GM18502 (cell line): ENCODE data around the gene CCDC8.
"Not testable (repeated sequence)": the region's sequence is repeated elsewhere in the genome, so short reads cannot be mapped to it uniquely, and the experiment has no call there.

ENCODE experiments used
- ATAC-seq: cut with Tn5 transposase; IDR thresholded peaks from one replicate; pipeline ENCODE4 v1.9.1; 2021; ENCODE audit warnings: mild to moderate bottlenecking; ENCODE audit not compliant: unreplicated experiment, poor library complexity

Gene CCDC8

DNA sequence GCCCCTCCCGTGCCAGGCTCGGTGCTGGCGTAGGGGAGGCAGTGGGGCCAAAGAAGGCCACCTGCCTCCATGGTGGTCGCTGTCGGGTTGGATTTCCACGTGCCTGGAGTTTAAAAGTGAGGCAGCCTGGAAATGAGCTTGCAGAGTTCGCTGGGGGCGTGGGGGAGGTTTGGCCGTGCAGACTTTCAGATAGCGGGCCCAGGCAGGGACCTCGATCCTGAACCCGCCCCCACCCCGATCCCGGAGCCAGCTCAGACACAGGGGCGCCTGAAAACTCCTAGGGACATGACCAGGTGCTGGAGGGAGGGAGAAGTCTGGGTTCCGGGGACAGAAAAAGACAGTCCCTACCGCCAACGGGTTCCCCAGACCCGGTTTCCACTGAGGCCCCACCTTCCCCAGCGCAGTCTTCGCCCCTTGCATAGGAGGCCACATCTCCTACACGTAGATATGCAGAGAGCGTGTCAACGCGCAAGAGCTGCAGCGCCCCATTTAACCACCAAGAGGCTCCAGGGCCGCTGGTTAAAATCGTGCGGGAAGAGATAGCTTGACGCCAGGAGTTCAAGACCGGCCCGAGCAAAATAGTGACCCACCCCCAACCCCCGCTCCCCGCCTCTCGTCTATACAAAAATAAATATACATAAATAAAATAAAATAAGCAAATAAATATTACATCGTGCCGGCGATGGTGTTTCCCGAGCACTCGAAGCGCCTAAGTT lies 8.5 kb downstream of the CCDC8 start:
- no peak for ATAC-seq

DNA sequence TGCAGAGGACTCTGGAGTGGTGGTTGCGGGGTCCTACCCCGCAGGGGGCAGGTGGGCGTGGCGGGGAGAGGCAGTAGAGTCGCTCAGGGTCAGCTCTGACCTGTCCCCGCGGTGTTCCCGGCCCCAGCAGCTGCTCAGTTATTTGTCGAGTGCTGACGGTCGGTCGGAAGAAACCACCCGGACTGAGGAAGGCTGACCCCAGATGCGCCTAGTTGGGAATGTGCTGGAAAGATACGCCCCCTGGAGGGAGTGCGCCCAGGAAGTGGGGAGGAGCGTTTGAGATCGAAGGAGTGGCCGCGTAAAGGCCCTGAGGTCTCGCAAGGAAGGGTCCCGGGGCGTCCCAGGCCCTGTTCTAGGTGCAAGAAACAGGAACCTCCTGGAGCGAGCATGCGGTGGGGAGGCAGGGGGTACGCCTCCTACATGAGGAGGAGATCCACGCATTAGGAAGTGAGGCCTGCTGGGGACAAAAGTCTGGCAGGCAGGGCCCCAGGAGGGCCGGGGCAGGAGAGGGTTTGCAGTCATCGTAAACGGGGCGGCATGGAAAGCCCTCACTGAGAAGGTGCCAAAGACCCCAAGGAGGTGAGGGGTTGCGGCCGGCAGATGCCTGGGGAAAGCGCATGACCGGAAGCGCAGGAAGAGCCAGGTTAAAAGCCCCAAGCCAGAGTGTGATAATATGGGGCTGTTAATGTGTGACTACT lies 9.2 kb downstream of the CCDC8 start:
- no peak for ATAC-seq

DNA sequence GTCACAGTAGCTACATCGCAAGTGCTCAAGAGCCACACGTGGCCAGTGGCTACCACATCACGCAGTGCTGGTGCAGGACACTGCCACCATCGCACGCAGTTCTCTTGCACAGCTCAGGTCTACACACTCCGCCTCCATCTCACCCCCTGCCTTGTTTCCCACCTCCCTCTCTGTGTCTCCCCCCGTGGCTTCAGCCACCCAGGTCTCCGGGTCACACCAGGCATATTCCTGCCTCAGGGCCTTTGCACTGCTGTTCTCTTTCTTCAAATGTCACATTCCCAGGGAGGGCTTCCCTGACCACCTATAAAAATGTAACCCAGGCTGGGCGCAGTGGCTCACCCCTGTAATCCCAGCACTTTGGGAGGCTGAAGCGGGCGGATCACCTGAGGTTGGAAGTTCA lies 10.6 kb downstream of the CCDC8 start:
- no peak for ATAC-seq

DNA sequence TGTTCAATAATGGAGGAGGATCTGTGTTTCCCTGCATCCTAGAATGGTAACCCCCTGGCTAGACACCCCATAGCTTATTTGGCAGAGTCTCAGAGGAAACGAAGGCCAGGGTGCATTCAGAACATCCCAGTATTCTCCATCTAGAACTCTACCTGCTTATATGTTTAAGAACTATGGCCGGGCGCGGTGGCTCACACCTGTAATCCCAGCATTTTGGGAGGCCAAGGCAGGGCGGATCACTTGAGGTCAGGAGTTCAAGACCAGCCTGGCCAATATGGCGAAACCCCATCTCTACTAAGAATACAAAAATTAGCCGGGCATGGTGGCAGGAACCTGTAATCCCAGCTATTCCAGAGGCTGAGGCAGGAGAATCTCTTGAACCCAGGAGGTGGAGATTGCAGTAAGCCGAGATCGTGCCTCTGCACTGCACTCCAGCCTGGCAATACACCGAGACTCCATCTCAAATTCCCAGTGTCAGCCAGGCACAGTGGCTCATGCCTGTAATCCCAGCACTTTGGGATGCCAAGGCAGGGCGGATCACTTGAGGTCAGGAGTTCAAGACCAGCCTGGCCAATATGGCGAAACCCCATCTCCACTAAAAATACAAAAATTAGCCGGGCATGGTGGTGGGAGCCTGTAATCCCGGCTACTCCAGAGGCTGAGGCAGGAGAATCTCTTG lies 15.4 kb downstream of the CCDC8 start:
- not testable (repeated sequence) for ATAC-seq

DNA sequence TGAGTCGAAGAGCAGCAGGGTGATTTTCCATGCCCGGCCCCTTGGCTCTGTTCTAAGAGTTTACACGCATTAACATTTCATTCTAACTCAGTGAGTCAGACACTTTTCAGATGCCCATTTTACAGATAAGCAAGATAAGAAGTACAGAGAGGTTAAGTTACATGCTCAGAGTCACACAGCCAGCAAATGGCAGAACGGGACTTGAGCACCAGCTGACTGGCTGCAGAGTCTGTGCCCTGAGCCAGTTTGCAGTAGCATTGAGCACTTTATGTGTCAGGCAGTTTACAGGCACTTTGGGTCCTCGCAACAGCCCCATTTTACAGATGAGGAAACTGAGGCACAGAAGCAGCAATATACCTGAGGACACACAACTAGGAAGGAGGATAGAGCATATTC lies 19.0 kb downstream of the CCDC8 start:
- no peak for ATAC-seq

DNA sequence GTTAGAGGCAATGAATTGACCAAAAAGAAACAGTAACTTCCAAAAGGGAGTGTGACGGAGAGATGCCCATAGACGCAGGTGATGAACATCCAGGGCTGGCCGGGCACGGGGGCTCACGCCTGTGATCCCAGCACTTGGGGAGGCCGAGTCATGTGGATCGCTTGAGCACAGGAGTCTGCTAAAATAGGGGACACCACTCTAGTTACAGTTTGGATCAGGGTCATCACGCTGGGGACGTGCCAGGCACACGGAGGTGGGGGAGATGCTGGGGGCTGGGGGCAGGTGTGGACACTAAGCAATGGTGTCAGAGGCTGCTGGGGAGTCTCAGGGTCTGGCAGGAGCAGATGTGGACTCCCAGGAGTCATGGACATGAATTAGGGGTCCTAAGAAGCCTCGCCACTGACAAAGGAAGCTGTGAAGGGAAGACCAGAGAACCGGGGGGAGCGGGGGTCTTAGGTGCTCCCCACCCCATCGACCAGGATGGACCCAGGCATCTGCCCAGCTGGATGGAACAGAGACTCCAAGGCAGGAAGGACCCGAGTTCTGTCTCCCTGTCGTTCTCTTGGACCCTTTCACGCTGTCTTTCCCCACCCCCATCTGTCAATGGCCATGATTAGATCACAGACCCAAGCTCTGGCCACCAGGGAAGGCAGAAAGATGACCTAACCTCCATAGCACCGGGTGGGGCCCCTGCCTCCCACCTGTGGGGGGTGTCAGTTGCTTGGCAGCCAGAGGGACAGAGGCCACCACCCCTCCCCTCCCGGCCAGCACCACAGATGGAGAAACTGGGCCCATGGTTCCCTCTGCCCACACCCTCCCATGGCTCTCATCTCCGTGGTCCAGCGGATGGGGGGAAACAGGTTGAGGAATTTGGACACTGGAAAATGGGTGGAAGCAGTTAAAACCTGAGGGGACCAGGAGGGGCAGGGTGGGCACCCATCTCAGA lies 19.6 kb downstream of the CCDC8 start:
- no peak for ATAC-seq

DNA sequence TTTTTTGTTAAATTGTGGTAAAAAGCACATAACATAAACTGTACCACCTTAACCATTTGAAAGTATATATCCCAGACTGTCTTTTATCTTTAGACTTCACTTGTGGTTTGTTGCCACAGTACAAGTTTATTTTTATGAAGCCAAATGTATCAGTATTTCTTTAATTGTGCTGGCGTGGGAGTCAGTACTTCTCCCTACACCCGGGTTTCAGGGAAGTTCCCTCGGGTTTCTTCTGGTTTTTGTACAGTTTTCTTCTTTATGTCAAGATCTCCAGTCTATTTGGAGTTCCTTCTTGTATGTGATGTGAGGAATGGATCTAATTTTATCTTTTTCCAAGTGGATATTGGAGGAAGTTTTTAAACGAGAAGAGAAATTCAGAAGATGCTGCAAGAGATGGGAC lies 20.5 kb downstream of the CCDC8 start:
- no peak for ATAC-seq

DNA sequence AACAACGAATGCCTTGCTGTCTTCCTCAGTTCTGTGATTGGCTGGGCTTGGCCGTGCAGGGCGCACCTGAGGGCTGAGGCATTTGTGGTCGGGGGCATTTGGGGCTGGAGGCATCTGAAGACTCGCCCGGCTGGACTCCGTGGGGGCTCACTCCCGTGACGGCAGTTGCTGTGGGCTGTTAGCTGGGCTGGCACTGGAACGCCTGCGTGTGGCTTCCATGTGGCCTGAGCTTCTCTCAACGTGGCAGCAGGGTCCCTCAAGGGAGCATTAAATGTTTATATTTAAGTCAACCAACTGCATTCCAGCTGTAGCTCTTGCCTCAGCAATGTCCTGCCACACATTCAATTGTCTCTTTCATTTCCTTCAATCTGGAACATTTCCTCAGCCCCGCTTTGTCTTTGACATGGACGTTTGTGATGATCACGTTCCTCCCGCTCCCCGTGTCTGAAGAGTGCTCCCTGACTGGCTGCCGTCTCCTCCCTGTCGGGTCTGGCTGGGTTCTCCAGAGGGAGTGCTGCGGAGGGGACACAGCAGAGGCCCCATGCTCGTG lies 21.0 kb downstream of the CCDC8 start:
- ATAC-seq: no peak

DNA sequence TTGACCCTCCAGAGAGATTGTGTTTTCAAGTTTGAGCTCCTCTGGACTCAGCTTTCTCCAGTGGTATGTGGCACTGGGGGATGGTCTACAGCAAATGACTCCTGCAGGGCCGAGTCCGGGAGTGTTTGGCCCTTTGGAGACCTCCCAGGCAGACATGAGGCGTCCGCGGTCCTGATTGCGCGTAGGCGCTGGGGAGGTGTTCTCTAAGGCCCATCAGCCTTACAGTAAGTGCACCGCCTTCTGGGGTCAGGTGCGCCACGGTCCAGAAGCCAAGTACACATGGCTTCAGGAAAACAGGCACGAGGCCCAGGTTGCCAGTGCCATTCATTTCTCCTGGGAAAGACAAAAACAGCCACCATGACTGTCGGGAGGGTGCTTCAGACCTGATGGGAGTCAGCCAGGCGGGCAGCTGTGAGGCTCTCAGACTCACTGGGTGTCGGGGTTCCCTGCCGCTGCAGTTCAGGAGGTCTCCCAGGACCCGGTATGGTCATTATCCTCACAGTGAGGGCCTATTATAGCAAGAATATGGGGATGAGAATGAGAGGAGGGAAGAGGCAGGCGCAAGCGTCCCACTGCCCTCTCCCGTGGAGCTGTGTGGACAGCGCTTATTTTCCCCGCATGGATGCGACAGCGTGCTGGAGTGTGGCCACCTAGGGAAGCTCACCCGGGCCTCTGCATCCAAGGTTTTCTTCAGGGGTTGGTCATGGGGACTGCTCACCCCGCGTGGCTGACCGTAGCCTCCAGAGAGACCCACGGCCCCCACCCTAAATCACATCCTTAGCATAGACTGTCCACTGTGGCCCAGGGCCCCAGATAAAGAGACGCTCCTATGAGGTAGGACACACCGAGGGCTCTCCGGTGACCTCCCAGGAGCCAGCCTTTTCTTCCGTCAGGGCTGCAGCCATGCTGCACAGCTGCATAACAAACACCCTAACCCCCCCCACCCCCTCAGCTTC lies 21.8 kb downstream of the CCDC8 start:
- no peak for ATAC-seq

DNA sequence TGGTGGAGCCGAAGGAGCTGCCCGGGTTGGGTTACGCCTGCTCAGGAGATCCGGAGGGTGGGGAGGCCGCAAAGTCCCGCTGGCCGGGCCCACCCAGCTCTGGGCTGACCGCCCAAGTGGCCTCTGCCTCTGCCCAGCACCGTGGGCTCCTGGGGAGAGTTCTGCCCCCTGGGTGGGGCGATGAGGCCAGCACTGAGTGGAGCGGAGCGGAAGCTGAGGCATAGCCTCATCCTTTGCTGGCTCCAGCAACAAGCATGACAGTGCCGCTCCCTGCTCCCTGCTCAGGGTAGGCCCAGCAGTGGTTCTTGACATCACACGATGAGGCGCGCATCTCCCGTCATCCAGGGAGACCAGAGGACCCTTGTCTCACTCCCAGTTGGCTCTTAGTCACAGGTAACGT lies 22.5 kb downstream of the CCDC8 start:
- no peak for ATAC-seq

DNA sequence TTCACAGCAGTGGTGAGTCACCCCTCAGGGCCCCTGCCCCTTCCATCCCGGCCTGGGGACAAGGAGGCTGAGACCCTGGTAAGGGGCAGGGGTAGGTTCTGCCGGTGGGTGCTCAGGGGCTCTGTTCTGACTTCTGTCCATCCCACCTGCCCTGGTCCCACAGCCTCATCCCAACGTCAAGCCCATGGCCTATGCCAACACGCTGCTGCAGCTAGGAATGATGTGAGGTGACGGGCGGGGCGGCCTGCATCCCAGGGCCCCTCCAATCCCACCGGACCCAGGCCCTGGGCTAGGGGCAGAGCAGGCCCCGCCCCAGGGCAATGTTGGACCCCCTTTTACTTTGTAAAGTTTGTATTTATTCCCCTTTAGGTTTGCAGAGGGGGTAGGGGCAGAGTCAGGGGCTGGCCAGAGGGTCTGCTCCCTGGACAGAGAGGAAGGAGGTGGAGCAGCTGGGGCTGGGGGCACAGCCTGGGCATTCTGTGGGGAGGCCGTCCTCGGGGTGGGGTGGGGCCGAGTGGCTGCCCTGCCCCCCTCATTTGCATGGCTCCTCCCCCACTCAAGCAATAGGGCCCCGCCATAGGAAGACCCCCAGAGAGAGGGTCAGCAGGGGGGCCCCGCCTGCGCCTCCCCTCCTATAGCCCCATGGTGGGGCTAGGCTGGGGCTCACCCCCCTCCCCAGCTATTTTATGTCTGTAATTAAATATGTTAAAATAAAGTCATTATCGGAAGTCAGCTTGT lies 23.1 kb downstream of the CCDC8 start:
- ATAC-seq: no peak

DNA sequence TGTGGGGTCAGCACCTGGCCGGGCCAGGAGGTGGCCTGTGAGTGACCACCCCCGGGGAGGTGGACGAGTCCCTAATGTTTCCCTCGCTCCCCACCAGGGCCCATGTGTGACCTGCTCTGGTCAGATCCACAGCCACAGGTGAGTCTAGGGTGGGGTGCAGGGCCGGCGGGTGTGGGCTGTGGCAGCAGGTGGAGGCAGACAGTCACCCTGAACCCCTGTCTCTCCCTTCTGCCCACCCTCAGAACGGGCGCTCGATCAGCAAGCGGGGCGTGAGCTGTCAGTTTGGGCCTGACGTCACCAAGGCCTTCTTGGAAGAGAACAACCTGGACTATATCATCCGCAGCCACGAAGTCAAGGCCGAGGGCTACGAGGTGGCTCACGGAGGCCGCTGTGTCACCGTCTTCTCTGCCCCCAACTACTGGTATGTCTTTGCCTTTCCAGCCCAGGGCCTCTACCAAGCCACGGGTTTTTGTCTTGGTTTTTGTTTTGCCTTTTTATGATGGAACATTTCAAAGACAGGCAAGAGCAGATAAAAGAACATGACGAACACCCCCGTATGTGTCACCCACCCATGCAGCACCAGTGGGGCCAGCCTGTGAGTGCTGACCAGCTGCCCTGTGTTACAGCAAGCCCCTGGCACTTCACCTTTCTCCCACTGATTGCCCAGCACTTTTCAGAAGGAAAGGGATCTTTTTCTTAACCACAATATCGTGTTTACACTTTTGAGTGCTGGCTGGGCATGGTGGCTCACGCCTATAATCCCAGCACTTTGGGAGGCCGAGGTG lies 24.9 kb downstream of the CCDC8 start:
- no peak for ATAC-seq

DNA sequence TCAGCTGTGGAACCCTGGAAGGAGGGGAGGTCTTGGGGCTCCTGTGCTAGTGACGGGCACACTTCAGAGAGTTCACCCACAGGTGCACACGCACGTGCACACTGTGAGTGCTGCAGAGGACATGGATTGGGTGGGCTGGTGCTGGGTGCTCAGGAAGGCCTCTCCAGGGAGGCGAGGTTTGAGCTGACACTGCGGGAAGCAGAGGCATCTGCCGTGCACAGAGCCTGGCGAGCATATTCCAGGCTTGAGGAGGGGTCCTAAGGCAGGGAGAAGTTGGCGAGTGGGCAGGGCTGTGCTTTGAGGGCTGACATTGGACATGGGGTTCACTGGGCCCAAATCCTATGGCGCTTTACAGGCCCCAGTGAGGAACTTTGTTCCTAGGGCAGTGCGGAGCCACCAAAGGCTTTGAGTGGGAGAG lies 25.6 kb downstream of the CCDC8 start:
- no peak for ATAC-seq

DNA sequence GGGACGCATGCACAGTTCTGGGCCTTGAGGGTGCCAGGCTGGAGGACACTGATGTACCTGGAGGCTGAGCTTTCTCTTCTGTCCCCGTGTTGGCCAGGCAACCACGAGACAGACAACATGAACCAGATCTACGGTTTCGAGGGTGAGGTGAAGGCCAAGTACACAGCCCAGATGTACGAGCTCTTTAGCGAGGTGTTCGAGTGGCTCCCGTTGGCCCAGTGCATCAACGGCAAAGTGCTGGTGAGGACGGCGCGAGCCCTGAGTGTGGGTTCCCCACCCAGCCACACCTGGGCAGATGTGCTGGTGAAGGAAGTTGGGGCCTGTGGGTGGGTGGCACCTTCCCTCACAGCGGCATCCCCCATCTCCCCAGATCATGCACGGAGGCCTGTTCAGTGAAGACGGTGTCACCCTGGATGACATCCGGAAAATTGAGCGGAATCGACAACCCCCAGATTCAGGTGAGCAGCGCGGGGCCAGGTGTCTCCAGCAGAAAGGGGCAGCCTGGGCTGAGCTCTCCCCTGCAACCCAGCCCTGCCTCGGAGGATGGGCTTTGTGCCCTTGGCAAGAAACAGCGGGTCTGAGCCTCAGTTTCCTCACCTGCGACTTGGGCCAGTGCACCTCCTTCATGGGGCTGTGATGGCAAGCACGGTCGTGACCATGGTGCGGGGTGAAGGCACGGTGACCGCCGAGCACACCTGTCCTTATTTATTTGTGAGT lies 26.2 kb downstream of the CCDC8 start:
- no peak for ATAC-seq

DNA sequence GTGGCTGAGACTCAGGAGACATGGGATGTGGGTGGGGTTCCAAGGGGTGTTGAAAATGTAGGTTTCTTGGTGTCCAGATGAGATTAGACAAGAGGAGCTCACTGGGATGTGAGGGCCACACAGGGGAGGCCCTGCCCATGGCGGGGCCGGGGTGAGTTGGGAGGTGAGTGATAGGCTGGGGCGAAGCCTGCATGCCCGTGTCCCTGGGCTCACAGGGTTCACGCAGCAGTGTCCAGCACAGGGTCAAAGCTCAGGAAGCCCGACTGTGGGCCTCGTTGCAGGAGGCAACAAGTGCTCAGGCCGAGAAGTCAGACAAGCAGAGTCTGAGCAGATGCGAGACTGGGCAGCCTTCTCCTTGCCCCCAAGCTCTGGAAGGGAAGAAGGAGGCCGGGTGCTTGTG lies 27.2 kb downstream of the CCDC8 start:
- ATAC-seq: no peak

DNA sequence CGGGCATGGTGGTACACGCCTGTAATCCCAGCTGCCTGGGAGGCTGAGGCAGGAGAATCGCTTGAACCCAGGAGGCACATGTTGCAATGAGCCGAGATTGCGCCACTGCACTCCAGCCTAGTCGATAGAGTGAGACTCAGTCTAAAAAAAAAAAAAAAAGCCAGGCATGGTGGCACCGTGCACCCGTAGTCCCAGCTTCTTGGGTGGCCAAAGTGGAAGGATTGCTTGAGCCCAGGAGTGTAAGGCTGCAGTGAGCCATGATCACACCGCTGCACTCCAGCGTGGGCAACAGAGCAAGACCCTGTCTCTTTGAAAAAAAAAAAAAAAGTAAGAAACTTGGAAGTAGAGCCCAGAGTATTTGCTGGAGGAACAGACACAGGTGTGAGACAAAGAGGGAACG lies 27.7 kb downstream of the CCDC8 start:
- ATAC-seq: no peak

DNA sequence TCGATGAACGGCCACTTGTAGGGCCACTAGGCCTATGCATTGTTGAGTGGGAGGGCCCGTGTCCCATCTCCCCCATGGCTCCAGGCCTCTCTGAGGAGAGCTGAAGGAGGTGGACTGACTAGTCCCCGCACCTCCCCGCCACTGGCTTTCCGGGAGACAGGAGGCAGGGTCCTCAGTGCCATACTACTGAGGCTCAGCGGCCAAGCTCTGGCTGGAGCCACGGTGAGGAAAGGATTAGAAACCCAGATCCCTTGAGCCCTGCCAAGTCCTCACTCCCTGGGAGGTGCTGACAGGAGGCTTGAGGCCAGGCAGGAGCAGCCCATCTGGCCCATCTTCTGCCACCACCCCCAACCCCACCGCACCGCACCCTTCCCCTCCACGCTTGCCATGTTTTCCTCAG lies 29.0 kb downstream of the CCDC8 start:
- no peak for ATAC-seq
